ENCODE measurements around the gene CAMK1D.

GRCh38 chr10:12835709-12836108 lies 486.4 kb downstream of the CAMK1D start:
- TF ChIP-seq CTCF (IDR thresholded peaks at IDR 0.05; ENCODE audit: extremely low read depth in 1 of 2, insufficient read depth in 1 of 2, low read depth in 1 of 2, low read length in 2 of 2): no peak
- no peak for TF ChIP-seq EZH2 (IDR thresholded peaks at IDR 0.05; ENCODE audit: borderline replicate concordance, low read depth, low read length, severe bottlenecking)

Data from endothelial cell of umbilical vein (primary cell).